SK-N-MC (cell line): ENCODE measurements around the gene PTPN1.

Experiments used
- EZH2 ChIP-seq: fragments of 200-600 bp; sonication (generic); IDR thresholded peaks from one replicate; pipeline ENCODE4 v1.6.1; 2017; ENCODE audit warnings: antibody characterized with exemption
- FOXP2 ChIP-seq: optimal IDR thresholded peaks from 2 replicates; pipeline ENCODE3; 2011; ENCODE audit warnings: mild to moderate bottlenecking, moderate library complexity; ENCODE audit not compliant: insufficient read depth; ENCODE audit errors: extremely low read length, control extremely low read depth
- POLR2AphosphoS5 ChIP-seq: IDR thresholded peaks from 2 replicates; pipeline ENCODE4 v1.6.1; 2012; ENCODE audit warnings: mild to moderate bottlenecking, low read depth, low read length, borderline replicate concordance

DNA sequence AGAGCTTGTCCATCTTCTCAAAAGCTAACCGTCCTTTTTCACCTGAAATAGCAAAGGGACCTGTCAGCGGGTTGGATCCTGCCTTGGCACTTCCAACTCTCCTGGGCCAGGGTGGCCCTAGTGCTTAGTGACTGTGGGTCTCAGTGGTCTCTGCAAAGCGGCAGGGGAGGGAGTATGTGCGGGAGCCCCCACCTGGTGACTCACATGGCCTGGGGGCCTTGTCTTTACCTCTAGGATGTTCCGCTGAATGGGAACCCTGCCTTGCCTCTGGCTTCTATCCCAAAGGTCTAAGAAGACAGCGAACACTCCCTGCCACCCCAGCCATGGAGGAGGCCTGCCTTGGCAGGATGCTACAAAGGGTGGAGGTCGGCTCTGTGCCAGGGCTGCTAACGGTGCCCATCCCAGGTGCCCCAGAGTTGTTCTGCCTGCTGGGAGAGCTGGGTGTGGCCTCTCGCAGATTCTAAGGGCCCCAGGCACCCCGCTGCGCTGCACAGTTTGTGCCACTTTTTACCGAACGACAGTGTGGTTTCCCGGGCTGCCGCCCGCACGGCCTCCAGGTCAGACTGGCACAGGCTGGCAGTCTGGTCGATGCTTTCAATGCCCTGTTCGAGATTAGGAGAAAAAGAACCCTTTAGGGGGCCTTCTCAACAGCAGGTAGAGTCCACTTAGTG is 77.2 kb downstream of the PTPN1 start:
- TF ChIP-seq POLR2AphosphoS5 (no peak), EZH2 (no peak), FOXP2 (no peak)
